HFF-Myc (cell line): Measurements from ENCODE around the gene MED28.

Source experiments
- DNase-seq: peaks from one replicate; pipeline ENCODE4 v3.0.0-alpha.2; 2011; ENCODE audit warnings: low read depth; ENCODE audit errors: extremely low read depth
- H3K4me3 ChIP-seq: replicated peaks from 2 replicates; pipeline ENCODE4 v1.5.1; 2011; ENCODE audit warnings: low read depth, mild to moderate bottlenecking, control low read depth, low read length
- CTCF ChIP-seq: IDR thresholded peaks from 2 replicates; pipeline ENCODE4 v1.5.1; 2012; ENCODE audit warnings: mild to moderate bottlenecking, low read depth, low read length, control low read depth; ENCODE audit errors: missing control alignments

The MED28 gene

DNA sequence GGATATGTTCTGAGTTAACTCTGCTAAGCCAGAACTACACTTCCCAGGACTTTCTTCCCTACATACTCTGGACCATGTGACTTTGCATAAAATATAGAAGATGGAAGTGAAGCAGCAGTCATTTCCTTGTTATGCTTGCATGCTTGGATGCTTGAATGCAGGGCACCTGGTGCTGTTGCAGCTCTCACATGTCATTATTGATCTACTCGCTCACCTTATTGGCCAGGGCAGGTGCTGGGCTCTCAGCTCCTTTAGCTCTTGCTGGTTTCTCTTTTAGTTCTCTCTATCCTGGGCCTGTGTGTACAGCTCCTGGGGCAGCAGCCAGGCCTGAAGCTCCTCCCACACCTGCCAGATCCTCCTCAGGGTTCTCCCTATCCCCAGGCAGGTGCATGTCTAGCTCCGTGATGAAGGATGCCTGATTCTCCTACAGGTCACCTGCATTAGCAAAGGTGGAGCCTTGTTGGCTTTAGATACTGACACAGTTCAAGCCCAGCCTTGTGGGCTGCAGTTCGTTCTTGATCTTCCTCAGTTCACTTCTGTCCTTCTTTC lies 53.3 kb downstream of the MED28 start:
- no peak for TF ChIP-seq CTCF
- DNase-seq = no peak
- H3K4me3 ChIP-seq = no peak overlapping the region

GRCh38 chr4:17670423-17670822 lies 56.0 kb downstream of the MED28 start:
- H3K4me3 ChIP-seq = no peak overlapping the region
- no peak for TF ChIP-seq CTCF
- DNase-seq = no peak

GRCh38 chr4:17680559-17681280 lies 66.3 kb downstream of the MED28 start:
- no peak for TF ChIP-seq CTCF
- H3K4me3 ChIP-seq = no peak overlapping the region
- no peak for DNase-seq

- no peak for TF ChIP-seq CTCF
- no peak for DNase-seq
These were observed 67.1 kb downstream of the MED28 start for GRCh38 chr4:17681281-17682221.

DNA sequence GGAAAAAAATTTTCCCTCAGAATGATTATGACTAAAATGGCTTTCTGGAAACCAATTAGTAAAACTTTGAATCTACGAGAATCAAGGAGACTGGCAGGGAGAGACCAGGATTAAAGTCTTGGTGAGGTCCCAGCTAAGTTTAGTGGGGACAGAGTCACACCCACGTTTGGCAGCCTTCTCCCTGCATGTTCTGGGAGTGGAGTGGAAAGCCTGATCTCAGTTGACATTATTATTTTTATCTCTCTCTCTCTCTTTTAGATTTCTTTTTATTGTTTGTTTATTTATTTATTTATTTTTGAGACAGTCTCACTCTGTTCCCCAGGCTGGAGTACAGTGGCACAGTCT lies 67.8 kb downstream of the MED28 start:
- no peak for TF ChIP-seq CTCF
- H3K4me3 ChIP-seq = no peak overlapping the region
- DNase-seq = no peak

More at GRCh38 chr4:17681281-17682221, 67.1 kb downstream of the MED28 start:
- no peak overlapping the region for H3K4me3 ChIP-seq
